Activated effector memory CD4-positive, alpha-beta T cell treated with Interleukin-2 at 50 U/mL for 16 hours (primary cell): Measurements from ENCODE around the gene TMPRSS3.

Experiments
- DNase-seq: peaks from one replicate; pipeline ENCODE4 v3.0.0-alpha.2; 2020

TMPRSS3 gene

GRCh38 chr21:42369821-42370220 lies 26.0 kb downstream of the TMPRSS3 start:
- DNase-seq: no peak

DNA sequence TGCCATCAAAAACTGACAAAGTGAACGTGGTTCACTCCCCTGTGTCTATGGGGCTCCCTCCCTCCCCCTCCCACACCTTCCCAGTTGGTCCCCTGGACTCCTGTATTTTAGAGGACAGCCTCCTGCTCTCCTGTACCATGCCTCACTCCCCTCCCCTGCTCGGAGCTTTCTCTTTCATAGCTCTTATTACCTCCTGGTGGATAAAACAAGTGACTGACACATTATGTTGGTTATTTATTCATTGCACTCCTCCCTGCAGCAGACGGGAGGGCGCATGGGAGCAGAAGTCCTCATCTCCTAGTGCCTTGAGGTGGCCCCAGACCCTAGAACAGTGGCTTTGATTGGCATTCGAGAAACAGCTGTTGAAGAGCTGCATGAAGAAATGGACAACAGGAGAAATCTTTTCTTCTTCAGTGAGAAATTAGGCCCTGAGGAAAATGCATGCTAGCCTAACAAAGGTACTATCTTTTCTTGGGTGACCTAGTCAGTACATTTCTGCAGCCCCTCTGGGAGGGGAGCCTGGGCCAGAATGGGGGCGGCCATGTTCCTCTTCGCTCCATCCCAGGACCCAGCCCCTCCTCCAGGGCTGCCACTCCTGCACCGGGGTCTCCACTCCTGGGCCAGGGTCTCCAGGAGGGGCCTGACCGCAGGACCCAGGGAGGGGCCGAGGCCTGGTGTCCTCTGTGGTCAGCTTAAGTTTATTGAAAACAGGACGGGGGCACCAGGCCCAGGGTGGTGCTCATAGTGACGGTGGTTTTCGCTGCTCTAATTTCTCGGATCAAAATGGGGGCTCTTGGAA lies 28.3 kb downstream of the TMPRSS3 start:
- DNase-seq: no peak

DNA sequence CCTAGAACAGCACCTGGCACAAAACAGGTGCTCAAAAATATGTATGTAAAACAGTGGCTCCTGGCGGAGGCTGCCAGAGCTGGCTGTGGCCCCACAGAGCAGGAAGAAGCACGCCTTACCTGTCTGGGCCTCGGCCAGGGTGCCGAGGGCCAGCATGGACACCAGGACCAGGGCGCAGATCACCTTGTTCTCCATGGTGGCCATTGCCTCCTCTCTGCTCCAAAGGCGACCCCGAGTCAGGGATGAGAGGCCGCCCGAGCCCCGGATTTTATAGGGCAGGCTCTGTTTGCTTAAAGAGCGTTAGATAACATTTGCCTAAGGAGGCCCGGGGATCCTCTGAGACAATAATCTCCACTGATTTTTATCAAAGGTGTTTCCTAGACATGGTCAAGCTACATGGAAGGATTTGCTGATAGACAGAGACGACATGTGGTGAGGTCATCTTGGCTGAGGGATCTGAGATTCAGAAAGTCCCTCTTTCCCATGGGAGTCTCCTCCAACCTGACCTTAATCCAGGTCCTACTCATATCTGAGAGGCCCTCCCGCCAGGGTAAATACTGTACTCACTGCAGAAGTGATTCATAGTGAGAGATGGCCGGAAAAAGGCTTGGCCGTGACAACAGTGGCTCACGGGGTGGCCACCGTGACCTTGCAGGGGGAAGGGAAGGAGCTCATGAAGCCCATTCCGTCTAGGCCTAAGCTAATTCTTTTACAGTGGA lies 29.4 kb downstream of the TMPRSS3 start, which contains the start of gene TFF1:
TSS of gene TFF1 (minus strand) at position 244 of the 719 bp plus-strand sequence. CDS start at position 204, 40 bp downstream.
- no peak for DNase-seq

DNA sequence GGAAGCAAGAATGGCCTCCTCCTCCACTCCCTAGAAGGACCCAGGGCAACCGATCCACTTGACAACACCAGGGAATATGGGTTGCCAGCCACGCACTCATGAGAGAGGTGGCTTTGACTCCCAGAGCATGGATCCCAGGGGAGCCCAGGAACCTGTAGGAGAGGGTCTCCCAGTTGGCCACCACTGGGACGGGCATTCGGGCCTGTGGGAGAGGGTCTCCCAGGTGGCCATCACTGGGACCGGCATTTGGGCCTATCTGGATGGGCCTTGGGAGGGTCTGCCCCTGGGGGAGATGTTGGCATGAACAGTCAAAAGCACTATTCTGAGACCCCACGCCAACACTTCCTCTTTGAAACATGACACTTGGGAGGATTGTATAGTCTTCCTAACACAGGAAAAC lies 30.1 kb downstream of the TMPRSS3 start:
- no peak for DNase-seq

DNA sequence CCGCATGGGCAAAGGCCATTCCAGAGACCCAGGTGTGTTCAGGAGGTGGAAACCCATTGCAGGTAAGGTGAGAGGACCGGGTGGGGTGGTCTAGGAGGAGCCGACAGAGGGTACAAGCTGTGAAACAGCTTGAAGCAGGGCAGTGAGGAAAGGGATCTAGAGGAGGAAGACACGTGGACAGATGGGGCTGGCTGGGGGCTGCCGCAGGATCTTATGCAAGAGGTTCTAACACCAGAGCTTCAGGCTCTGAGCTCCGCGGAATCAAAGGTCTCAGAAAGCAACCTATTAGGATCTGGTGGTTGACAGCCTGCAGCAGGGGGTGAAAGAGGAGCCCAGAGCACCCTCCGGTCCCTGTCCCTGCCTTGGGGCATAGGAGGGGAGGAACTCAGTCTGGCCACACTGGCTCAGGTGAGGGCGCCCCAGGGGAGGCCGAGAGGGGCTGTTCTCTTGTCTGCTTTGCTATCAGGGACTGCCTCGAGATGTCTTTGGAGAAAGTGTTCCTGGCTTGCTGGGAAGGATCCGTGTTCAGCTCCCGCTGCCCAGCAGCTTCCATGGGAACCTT lies 31.5 kb downstream of the TMPRSS3 start:
- no peak for DNase-seq

DNA sequence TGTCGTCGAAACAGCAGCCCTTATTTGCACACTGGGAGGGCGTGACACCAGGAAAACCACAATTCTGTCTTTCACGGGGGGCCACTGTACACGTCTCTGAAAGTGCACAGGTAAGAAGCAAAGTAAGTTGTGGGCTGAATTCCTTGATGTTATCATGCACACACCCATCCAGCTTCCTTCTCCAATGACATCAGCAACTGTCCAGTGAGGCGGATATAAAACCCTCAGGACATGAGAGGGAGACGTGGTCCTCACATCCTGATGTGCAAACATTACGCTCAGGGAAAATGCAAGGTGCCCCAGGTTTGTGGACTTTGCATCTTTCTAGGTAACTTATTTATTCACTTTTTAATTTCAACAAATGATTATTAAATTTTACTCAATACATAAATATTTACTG lies 32.5 kb downstream of the TMPRSS3 start:
- no peak for DNase-seq

- DNase-seq: no peak
These were observed 33.2 kb downstream of the TMPRSS3 start for GRCh38 chr21:42362700-42363099.

DNA sequence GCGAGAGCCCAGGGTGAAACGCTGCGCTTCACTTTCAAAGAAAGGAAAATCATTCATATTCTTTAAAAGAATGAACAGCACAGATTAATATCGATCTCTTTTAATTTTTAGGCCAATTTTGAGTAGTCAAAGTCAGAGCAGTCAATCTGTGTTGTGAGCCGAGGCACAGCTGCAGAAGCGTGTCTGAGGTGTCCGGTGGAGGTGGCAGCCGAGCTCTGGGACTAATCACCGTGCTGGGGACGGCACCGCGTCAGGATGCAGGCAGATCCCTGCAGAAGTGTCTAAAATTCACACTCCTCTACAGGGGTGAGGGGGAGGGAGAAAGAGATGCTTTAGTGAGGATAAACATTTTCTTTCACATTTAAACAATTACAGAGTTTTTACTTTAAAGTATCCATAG lies 33.7 kb downstream of the TMPRSS3 start:
- DNase-seq: no peak

DNA sequence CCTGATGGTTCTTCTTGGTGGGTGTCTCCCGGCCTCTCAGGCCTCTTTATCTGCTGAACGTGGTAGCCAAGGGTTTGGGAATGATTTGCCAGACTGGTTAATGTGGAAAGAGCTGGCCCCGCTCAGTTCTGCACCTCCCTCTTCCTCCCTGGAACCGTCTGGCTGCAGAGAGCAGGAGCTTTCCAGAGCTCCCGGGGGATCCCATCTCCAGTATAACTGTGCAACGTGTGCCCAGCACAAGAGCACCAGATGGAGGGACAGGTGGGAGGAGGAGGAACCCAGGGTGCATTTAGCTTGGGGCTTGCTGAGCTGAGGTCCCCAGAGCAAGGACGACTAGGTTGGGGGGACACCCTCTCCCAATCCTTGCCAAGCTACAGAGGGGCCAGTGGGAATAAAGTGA lies 34.6 kb downstream of the TMPRSS3 start:
- no peak for DNase-seq

DNA sequence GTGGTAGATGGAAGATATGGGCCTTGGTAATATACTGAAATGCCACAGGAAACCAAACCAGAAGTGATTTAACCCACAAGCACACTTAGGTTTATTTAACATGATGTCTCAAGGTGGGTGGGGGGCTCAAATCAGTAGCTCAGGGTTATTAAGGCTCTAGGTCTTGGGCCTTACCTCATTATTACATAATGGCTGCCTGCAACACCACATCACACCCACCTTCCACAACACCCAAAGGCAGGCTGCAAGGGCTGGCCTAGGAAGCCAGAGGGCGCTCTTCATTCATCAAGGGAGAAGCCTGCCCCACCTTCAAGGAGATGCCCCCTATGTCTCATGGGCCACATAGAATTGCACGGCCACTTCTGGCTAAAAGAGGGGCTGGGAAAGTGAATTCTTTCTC lies 35.5 kb downstream of the TMPRSS3 start:
- no peak for DNase-seq

GRCh38 chr21:42358937-42359336 lies 36.9 kb downstream of the TMPRSS3 start:
- no peak for DNase-seq

DNA sequence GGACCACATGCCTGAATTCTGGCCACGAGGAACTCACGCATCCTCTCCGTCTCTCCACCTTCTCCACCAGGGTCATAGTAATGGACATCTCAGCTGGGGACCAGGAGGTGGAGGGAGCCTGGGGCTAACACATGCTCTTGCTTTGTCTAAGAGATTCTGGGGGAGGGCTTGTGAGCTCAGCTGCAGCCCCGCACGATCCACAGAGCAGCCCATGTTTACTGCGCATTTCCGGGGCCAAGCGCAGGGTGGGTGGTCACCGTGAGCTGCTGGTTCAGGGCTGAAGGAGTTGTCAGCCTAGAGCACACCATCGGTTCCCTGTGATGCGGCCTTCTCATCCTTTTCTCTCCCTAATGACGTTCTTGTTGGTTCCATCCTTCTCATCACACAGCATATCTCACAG lies 37.6 kb downstream of the TMPRSS3 start:
- DNase-seq: no peak

- no peak for DNase-seq
These were observed 38.5 kb downstream of the TMPRSS3 start for GRCh38 chr21:42357307-42357706.

GRCh38 chr21:42356650-42357049 lies 39.2 kb downstream of the TMPRSS3 start:
- no peak for DNase-seq

- DNase-seq: no peak
These were observed 39.8 kb downstream of the TMPRSS3 start for GRCh38 chr21:42356046-42356445.

DNA sequence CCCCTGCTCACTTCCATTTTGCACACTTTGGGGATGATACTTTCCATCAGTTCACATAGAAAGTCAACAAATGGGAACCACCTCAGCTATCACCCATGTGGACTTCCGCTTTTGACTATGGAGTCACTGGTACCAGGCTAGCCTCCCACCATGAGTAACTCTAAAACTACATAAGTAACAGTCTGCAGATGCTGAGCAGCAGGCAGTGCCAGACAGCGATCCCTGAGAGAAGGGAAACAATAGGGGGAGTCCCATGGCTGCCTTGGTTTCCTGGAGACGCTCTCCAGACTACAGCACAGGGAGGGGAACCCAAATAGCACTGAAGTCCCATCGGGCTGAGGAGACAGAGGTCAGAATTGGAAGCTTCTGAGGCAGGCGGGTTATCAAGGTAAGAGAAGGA lies 42.2 kb downstream of the TMPRSS3 start:
- DNase-seq: no peak

- no peak for DNase-seq
These were observed 43.3 kb downstream of the TMPRSS3 start for GRCh38 chr21:42352441-42353095.

- no peak for DNase-seq
These were observed 44.0 kb downstream of the TMPRSS3 start for GRCh38 chr21:42351626-42352440.

DNA sequence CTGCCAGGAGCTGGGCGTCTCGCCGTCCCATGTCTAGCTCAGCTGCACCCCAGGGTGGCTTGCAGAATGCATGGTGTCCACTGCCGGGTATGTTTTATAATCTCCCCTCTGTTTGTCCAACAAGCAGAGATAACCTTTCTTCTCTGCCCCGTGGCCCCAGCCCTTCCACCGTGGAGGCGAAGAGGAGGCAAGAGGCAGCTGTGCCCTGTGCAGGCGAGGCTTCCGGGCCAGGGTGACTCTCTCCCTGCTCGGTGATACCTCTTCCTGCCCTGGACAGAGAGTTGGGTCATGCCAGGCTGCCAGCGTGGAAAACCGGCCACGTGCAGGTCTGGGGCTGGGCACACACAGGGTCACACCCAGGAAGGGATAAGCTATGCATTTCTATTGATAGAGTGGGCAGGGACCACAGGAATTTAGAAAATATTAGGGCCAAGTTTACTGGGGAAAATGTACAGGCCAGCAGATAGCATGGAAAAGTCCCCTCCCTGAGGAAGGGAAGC lies 44.9 kb downstream of the TMPRSS3 start, which contains the start of gene TFF2:
TSS of gene TFF2 (minus strand) at position 68 of the 500 bp plus-strand sequence. CDS start at position 31, 37 bp downstream.
- no peak for DNase-seq

DNA sequence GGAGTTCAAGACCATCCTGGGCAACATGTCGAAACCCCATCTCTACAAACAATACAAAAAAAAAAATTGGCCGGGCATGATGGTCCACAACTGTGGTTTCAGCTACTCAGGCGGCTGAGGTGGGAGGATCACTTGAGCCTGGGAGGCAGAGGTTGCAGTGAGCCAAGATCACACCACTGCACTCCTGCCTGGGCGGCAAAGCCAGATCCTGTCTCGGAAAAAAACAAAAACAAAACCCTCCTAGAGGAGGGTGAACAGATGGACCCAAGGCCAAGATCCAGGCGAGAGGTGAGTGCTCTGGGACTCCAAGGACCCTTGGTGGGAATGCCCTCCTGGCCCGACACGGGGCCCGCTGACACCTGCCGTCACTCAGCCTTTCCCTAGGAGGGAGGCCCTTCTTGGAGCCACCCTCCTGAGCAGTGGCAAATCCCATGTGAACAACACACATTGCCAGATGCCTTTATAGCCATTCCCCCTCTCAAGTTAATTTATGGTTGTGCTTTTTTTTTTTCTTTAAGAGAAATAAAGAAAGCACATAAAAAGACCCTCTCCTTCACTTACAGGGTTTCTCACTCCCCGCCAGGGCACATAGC lies 45.4 kb downstream of the TMPRSS3 start:
- DNase-seq: no peak

- no peak for DNase-seq
These were observed 46.2 kb downstream of the TMPRSS3 start for GRCh38 chr21:42349420-42350317.
